ENCODE data around the gene OR5B17. TPM values are rescaled to one million over a fixed set of nuclear protein-coding genes. Genes with fewer than 3 reads are reported as not detected.

OR5B17 gene
- total and polyA plus RNA-seq, 10 of the 15 experiments (the other 5 are each of a cell fraction or from before 2014, with no cell fraction given), result not detected

DNA sequence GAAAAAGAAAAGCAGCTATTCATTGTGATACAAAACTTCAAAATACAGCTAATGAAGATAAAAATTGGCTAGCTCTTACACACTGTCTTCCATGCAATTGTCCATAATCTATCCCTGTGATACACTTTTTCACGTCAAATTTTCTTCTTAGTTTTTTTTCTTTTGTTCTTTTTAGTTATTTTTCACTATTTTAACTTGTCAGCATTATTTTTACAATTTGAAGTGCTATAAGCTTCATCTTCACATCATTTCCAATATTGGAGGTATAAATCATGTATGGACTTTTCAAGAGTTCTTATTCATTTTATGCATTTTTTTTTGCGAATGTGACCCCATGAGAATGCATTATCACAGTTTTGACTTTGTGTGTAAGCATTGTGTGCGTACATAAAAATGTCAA lies 4.1 kb downstream of the OR5B17 start:
- Histone ChIP-seq H3K27me3 (replicated peaks in 1 of 2; ENCODE audit: control insufficient read depth in 2 of 2, insufficient read depth in 2 of 2, low read length in 1 of 2) (no peaks in the 10 kb centered on the region), H3K36me3 (ENCODE audit: control insufficient read depth in 2 of 2, insufficient read depth in 2 of 2, low read length in 1 of 2) (no peaks in the 10 kb centered on the region), H3K4me1 (ENCODE audit: control insufficient read depth, insufficient read depth, low read length) (no peaks in the 10 kb centered on the region), H3K4me3 (no peak overlapping the region), H3K9ac (ENCODE audit: control insufficient read depth, insufficient read depth, low read length) (no peak overlapping the region), H4K20me1 (ENCODE audit: control insufficient read depth, insufficient read depth) (no peaks in the 10 kb centered on the region), H3K27ac (ENCODE audit: control insufficient read depth, insufficient read depth) (no peak overlapping the region), H3K4me2 (ENCODE audit: control insufficient read depth, insufficient read depth) (no peak overlapping the region), H3K79me2 (ENCODE audit: control insufficient read depth, insufficient read depth, low read length) (no peaks in the 10 kb centered on the region), H2AFZ (ENCODE audit: control insufficient read depth, low read depth, low read length) (no peak overlapping the region), H3K9me3 (replicated peaks; ENCODE audit: control insufficient read depth, insufficient read depth, low read length) (no peaks in the 10 kb centered on the region)
- no peak for FAIRE-seq
- ChIA-PET POLR2A (no interaction called here), RAD21 (ENCODE audit: unreplicated experiment) (no interaction called here), CTCF (interaction anchor here (0.8 kb wide), 1 partner anchor 275 kb away, joined by 3 read pairs; no protein-coding TSS in a partner anchor), SMC1A (ENCODE audit: uncharacterized antibody, unreplicated experiment) (interaction anchor here (0.7 to 0.8 kb wide), 2 partner anchors 18 to 255 kb away, joined by 3 read pairs; no protein-coding TSS in a partner anchor)
- no TSS peak for BruUV-seq (replicated peaks)
- in situ Hi-C loops (cut with MboI), result no loop called here
- TF ChIP-seq MTA3 (IDR thresholded peaks at IDR 0.05; ENCODE audit: borderline replicate concordance, low read length) (no peak), MEF2A (IDR thresholded peaks at IDR 0.05; ENCODE audit: insufficient read depth, low read depth, low read length) (no peak), TBL1XR1 (IDR thresholded peaks at IDR 0.05; ENCODE audit: low read depth, low read length) (no peak), FOXM1 (IDR thresholded peaks at IDR 0.05; ENCODE audit: low read depth, low read length) (no peak), NR2C1 (IDR thresholded peaks at IDR 0.05) (no peak), KAT2A (conservative IDR thresholded peaks at IDR 0.05; ENCODE audit: control insufficient read depth, low read depth, low read length) (no peak)
- intact Hi-C loops (cut with micrococcal nuclease; ENCODE audit: unreplicated experiment), result no loop called here
- 23% methylated on average over 3 of the region's 3 CpGs for WGBS (ENCODE audit: insufficient coverage, insufficient replicate concordance, low lambda C conversion rate, missing lambda C conversion rate)
- no peak for ATAC-seq
- DNase-seq (ENCODE audit: low read depth, low spot score), result no peak

DNA sequence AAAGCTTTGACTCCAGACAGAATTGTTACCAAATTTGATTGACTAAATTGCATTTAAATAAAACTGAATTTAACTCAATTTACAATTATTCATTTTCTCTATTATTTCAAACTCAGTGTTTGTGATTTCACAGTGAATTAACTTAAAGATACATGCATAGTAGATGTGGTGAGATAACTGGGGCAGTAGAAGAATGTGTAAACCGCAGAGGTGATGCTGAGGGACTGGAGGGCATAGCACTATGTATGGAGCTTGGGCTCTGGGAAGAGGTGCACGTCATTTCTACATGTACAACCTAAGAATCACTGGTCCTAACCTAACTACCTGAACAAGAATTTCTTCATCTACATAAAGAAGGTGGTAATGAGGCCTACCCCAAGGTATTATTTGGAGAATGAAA lies 13.7 kb downstream of the OR5B17 start:
- no peak overlapping the region for H3K4me3 ChIP-seq
- H3K4me2 ChIP-seq (ENCODE audit: control insufficient read depth, insufficient read depth), result no peak overlapping the region
- H3K4me1 ChIP-seq (ENCODE audit: control insufficient read depth, insufficient read depth, low read length), result no peaks in the 10 kb centered on the region
- ATAC-seq, result no peak
- no peak overlapping the region for H3K9ac ChIP-seq (ENCODE audit: control insufficient read depth, insufficient read depth, low read length)
- POLR2A ChIA-PET, result no interaction called here
- no peaks in the 10 kb centered on the region for H3K36me3 ChIP-seq (ENCODE audit: control insufficient read depth in 2 of 2, insufficient read depth in 2 of 2, low read length in 1 of 2)
- H3K9me3 ChIP-seq (replicated peaks; ENCODE audit: control insufficient read depth, insufficient read depth, low read length), result no peaks in the 10 kb centered on the region
- SMC1A ChIA-PET (ENCODE audit: uncharacterized antibody, unreplicated experiment), result no interaction called here
- H3K27ac ChIP-seq (ENCODE audit: control insufficient read depth, insufficient read depth), result no peak overlapping the region
- RAD21 ChIA-PET (ENCODE audit: unreplicated experiment), result no interaction called here
- CTCF ChIA-PET, result no interaction called here
- WGBS (ENCODE audit: insufficient coverage, insufficient replicate concordance, low lambda C conversion rate, missing lambda C conversion rate), result 0% methylated on average over 2 of the region's 2 CpGs
- no peak overlapping the region for H2AFZ ChIP-seq (ENCODE audit: control insufficient read depth, low read depth, low read length)
- intact Hi-C loops (cut with micrococcal nuclease; ENCODE audit: unreplicated experiment), result no loop called here
- H3K79me2 ChIP-seq (ENCODE audit: control insufficient read depth, insufficient read depth, low read length), result no peaks in the 10 kb centered on the region
- no peaks in the 10 kb centered on the region for H3K27me3 ChIP-seq (replicated peaks in 1 of 2; ENCODE audit: control insufficient read depth in 2 of 2, insufficient read depth in 2 of 2, low read length in 1 of 2)
- in situ Hi-C loops (cut with MboI), result no loop called here
- BruUV-seq (replicated peaks), result no TSS peak
- no peaks in the 10 kb centered on the region for H4K20me1 ChIP-seq (ENCODE audit: control insufficient read depth, insufficient read depth)
- DNase-seq (ENCODE audit: low read depth, low spot score), result no peak
- no peak for FAIRE-seq
- no peak for TF ChIP-seq CBFB (IDR thresholded peaks at IDR 0.05; ENCODE audit: low read depth)
- no peak for TF ChIP-seq EED (IDR thresholded peaks at IDR 0.05; ENCODE audit: low read depth)
- no peak for TF ChIP-seq BRCA1 (IDR thresholded peaks at IDR 0.05; ENCODE audit: low read depth, low read length)
- TF ChIP-seq NFYA (IDR thresholded peaks at IDR 0.05; ENCODE audit: borderline replicate concordance, low read depth, low read length), result no peak
- TF ChIP-seq MXI1 (IDR thresholded peaks at IDR 0.05; ENCODE audit: low read depth, low read length), result no peak
- TF ChIP-seq JUNB (IDR thresholded peaks at IDR 0.05), result no peak
- TF ChIP-seq IRF4 (IDR thresholded peaks at IDR 0.05; ENCODE audit: low read depth, low read length), result no peak
- TF ChIP-seq, protein P1, sequence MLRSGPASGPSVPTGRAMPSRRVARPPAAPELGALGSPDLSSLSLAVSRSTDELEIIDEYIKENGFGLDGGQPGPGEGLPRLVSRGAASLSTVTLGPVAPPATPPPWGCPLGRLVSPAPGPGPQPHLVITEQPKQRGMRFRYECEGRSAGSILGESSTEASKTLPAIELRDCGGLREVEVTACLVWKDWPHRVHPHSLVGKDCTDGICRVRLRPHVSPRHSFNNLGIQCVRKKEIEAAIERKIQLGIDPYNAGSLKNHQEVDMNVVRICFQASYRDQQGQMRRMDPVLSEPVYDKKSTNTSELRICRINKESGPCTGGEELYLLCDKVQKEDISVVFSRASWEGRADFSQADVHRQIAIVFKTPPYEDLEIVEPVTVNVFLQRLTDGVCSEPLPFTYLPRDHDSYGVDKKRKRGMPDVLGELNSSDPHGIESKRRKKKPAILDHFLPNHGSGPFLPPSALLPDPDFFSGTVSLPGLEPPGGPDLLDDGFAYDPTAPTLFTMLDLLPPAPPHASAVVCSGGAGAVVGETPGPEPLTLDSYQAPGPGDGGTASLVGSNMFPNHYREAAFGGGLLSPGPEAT (IDR thresholded peaks at IDR 0.05; ENCODE audit: low read depth), result no peak

All from GM12878 (cell line).